Smooth muscle cell (in vitro differentiated cells): ENCODE measurements around the gene DCX. TPM values are rescaled to one million over a fixed set of nuclear protein-coding genes. Genes with fewer than 3 reads are reported as not detected.

Experiments used
- DNase-seq: peaks from one replicate; lab custom pipeline; 2025; ENCODE audit not compliant: unreplicated experiment; lab: John Stamatoyannopoulos, UW
- H2AFZ ChIP-seq: fragments of 200-600 bp; sonication (generic); 2 replicates; pipeline ENCODE4 v1.6.0; 2016; ENCODE audit warnings: antibody characterized with exemption, low read depth, mild to moderate bottlenecking
- H3F3A ChIP-seq: fragments of 200-600 bp; sonication (generic); 2 replicates; pipeline ENCODE4 v1.6.0; 2017; ENCODE audit warnings: antibody characterized with exemption, low read depth
- H3K27ac ChIP-seq: fragments of 200-600 bp; sonication (generic); 2 replicates; pipeline ENCODE4 v1.5.1; 2016; ENCODE audit warnings: low read depth, mild to moderate bottlenecking
- H3K27me3 ChIP-seq: fragments of 200-600 bp; sonication (generic); 2 replicates; pipeline ENCODE4 v1.6.1; 2016; ENCODE audit warnings: low read depth, mild to moderate bottlenecking
- H3K36me3 ChIP-seq: fragments of 200-600 bp; sonication (generic); 2 replicates; pipeline ENCODE4 v1.5.1; 2016; ENCODE audit warnings: low read depth
- H3K4me1 ChIP-seq: fragments of 200-600 bp; sonication (generic); 2 replicates; pipeline ENCODE4 v1.5.1; 2016; ENCODE audit warnings: low read depth
- H3K4me2 ChIP-seq: fragments of 200-600 bp; sonication (generic); 2 replicates; pipeline ENCODE4 v1.6.0; 2016; ENCODE audit warnings: mild to moderate bottlenecking
- H3K4me3 ChIP-seq: fragments of 200-600 bp; sonication (generic); 2 replicates; pipeline ENCODE4 v1.5.1; 2016; ENCODE audit warnings: mild to moderate bottlenecking
- H3K79me2 ChIP-seq: fragments of 200-600 bp; sonication (generic); 2 replicates; pipeline ENCODE4 v1.6.0; 2016; ENCODE audit warnings: low read depth, mild to moderate bottlenecking
- H3K9ac ChIP-seq: fragments of 200-600 bp; sonication (generic); 2 replicates; pipeline ENCODE4 v1.6.0; 2016; ENCODE audit warnings: low read depth
- H3K9me3 ChIP-seq: fragments of 200-600 bp; sonication (generic); replicated peaks from 2 replicates; pipeline ENCODE4 v1.5.1; 2016; ENCODE audit warnings: low read depth
- H4K20me1 ChIP-seq: fragments of 200-600 bp; sonication (generic); 2 replicates; pipeline ENCODE4 v1.6.0; 2016; ENCODE audit warnings: low read depth
- CTCF ChIP-seq: fragments of 200-600 bp; sonication (generic); IDR thresholded peaks from 2 replicates; pipeline ENCODE4 v1.5.1; 2017; ENCODE audit warnings: borderline replicate concordance, mild to moderate bottlenecking, antibody characterized with exemption; ENCODE audit not compliant: insufficient read depth, poor library complexity, severe bottlenecking
- WGBS: methylation state at CpG from one replicate; pipeline ENCODE4 v1.1.7; 2016; ENCODE audit warnings: low lambda C conversion rate; 5-methylcytosine and 5-hydroxymethylcytosine counted together
- polyA plus RNA-seq: library from polyadenylated mRNA; unstranded; fragments of >200 nt; fragmentation: Nextera tagmentation; extraction: Ambion mirVana; gene quantifications from 2 replicates; pipeline ENCODE4 v1.2.1, GENCODE V29; 2016
- total RNA-seq: library from RNA; depleted of rRNA; stranded (reverse); fragments of >200 nt; gene quantifications from 2 replicates; pipeline ENCODE4 v1.2.3, GENCODE V29; 2014

The DCX gene
- total and polyA plus RNA-seq, 2 experiments from 2014 or later = 0.09 TPM; not detected in 1

- no peak for TF ChIP-seq CTCF
Observed at GRCh38 chrX:111372086-111372485, 39.9 kb downstream of the DCX start.

GRCh38 chrX:111365770-111366325, 46.1 kb downstream of the DCX start:
- Histone ChIP-seq H3K9ac (no peak overlapping the region), H3K9me3 (no peaks in the 10 kb centered on the region), H3K36me3 (no peaks in the 10 kb centered on the region), H3K4me3 (no peak overlapping the region), H3K27me3 (no peaks in the 10 kb centered on the region), H3K4me1 (no peaks in the 10 kb centered on the region), H4K20me1 (no peaks in the 10 kb centered on the region), H3F3A (no peaks in the 10 kb centered on the region), H3K79me2 (no peaks in the 10 kb centered on the region), H3K4me2 (no peak overlapping the region), H2AFZ (no peak overlapping the region), H3K27ac (no peak overlapping the region)
- DNase-seq = no peak
- no peak for TF ChIP-seq CTCF
- 80% methylated on average over 2 of the region's 2 CpGs for WGBS

More at GRCh38 chrX:111372086-111372485, 39.9 kb downstream of the DCX start:
- H3K27me3 ChIP-seq = no peaks in the 10 kb centered on the region
- DNase-seq = no peak
- no peak overlapping the region for H3K4me3 ChIP-seq
- H3K27ac ChIP-seq = no peak overlapping the region
- no peaks in the 10 kb centered on the region for H3F3A ChIP-seq
- H4K20me1 ChIP-seq = no peaks in the 10 kb centered on the region
- H3K79me2 ChIP-seq = no peaks in the 10 kb centered on the region
- WGBS = 59% methylated on average over 5 of the region's 5 CpGs
- no peak overlapping the region for H3K4me2 ChIP-seq
- no peak overlapping the region for H2AFZ ChIP-seq
- peaks cover 9% of the 10 kb centered on the region for H3K4me1 ChIP-seq
- no peaks in the 10 kb centered on the region for H3K36me3 ChIP-seq
- H3K9me3 ChIP-seq = no peaks in the 10 kb centered on the region
- no peak overlapping the region for H3K9ac ChIP-seq

GRCh38 chrX:111363741-111364140, 48.3 kb downstream of the DCX start:
- no peaks in the 10 kb centered on the region for H4K20me1 ChIP-seq
- no peak overlapping the region for H3K9ac ChIP-seq
- no peak overlapping the region for H3K4me2 ChIP-seq
- H2AFZ ChIP-seq = no peak overlapping the region
- H3K79me2 ChIP-seq = no peaks in the 10 kb centered on the region
- H3K27me3 ChIP-seq = no peaks in the 10 kb centered on the region
- no peaks in the 10 kb centered on the region for H3F3A ChIP-seq
- no peaks in the 10 kb centered on the region for H3K9me3 ChIP-seq
- 93% methylated on average over 3 of the region's 3 CpGs for WGBS
- no peaks in the 10 kb centered on the region for H3K36me3 ChIP-seq
- H3K4me3 ChIP-seq = no peak overlapping the region
- no peak for DNase-seq
- H3K4me1 ChIP-seq = no peaks in the 10 kb centered on the region
- no peak overlapping the region for H3K27ac ChIP-seq
- TF ChIP-seq CTCF = no peak

- no peaks in the 10 kb centered on the region for H3K36me3 ChIP-seq
- no peak overlapping the region for H3K4me3 ChIP-seq
- H3K4me1 ChIP-seq = no peaks in the 10 kb centered on the region
- H3K79me2 ChIP-seq = no peaks in the 10 kb centered on the region
- H3F3A ChIP-seq = no peaks in the 10 kb centered on the region
- no peak overlapping the region for H2AFZ ChIP-seq
- 56% methylated on average over 1 of the region's 1 CpG for WGBS
- no peaks in the 10 kb centered on the region for H4K20me1 ChIP-seq
- no peak overlapping the region for H3K9ac ChIP-seq
- H3K4me2 ChIP-seq = no peak overlapping the region
- no peak for DNase-seq
- no peak overlapping the region for H3K27ac ChIP-seq
- H3K9me3 ChIP-seq = no peaks in the 10 kb centered on the region
- H3K27me3 ChIP-seq = no peaks in the 10 kb centered on the region
- no peak for TF ChIP-seq CTCF
Observed at GRCh38 chrX:111361751-111362150, 50.2 kb downstream of the DCX start.
